Adrenal gland (tissue), 5 donors: ENCODE measurements around the gene PPT1.

Experiments used
- CTCF ChIP-seq, 6 experiments: fragments of 450-650 bp in 4 of 6; fragments of 200-600 bp in 2 of 6; sonication (generic) in 1 of 6; IDR thresholded peaks; 1 replicate in 5 of 6; 2 replicates in 1 of 6; pipeline versions ENCODE4 v1.5.1 to v1.8.0; 2016 to 2021; ENCODE audit warnings: antibody characterized with exemption in 6 of 6, mild to moderate bottlenecking in 2 of 6, moderate library complexity in 1 of 6
- POLR2A ChIP-seq, 2 donors: fragments of 450-650 bp; IDR thresholded peaks; one replicate each; pipeline ENCODE4 v1.6.1; 2017; ENCODE audit warnings: antibody characterized with exemption in 2 of 2, mild to moderate bottlenecking in 2 of 2, moderate library complexity in 1 of 2
- donor health status: DM: no; HTN: no; CAD: no.

- no peak for TF ChIP-seq CTCF (IDR thresholded peaks at IDR 0.05)
- TF ChIP-seq POLR2A (IDR thresholded peaks at IDR 0.05): no peak
These were observed 5.8 kb upstream of the PPT1 start for GRCh38 chr1:40102896-40103295.
